OCI-LY1 (cell line): ENCODE results near the gene IAH1.

Experiments
- H2AFZ ChIP-seq: fragments of 200-600 bp; sonication (generic), shearing (Covaris generic); 2 replicates; pipeline ENCODE4 v1.6.0; 2014; ENCODE audit warnings: antibody characterized with exemption, mild to moderate bottlenecking, low read length
- H3F3A ChIP-seq: fragments of 200-600 bp; sonication (generic), shearing (Covaris generic); 2 replicates; pipeline ENCODE4 v1.6.0; 2014; ENCODE audit warnings: mild to moderate bottlenecking, antibody characterized with exemption, low read length, moderate library complexity; ENCODE audit not compliant: insufficient read depth
- H3K27ac ChIP-seq: fragments of 200-600 bp; sonication (generic); 2 replicates; pipeline ENCODE4 v1.5.1; 2014; ENCODE audit warnings: low read length, mixed run types, mild to moderate bottlenecking, low read depth; ENCODE audit not compliant: poor library complexity, severe bottlenecking
- H3K27me3 ChIP-seq: fragments of 200-600 bp; sonication (generic); 2 replicates; pipeline ENCODE4 v1.6.0; 2014; ENCODE audit warnings: antibody characterized with exemption, mild to moderate bottlenecking, low read length, moderate library complexity; ENCODE audit not compliant: insufficient read depth
- H3K36me3 ChIP-seq: fragments of 200-600 bp; sonication (generic); 2 replicates; pipeline ENCODE4 v1.6.1; 2014; ENCODE audit warnings: mild to moderate bottlenecking, antibody characterized with exemption, low read length, moderate library complexity, mixed read lengths; ENCODE audit not compliant: insufficient read depth
- H3K4me1 ChIP-seq: fragments of 200-600 bp; sonication (generic); 2 replicates; pipeline ENCODE4 v1.5.1; 2014; ENCODE audit warnings: mild to moderate bottlenecking, low read length, moderate library complexity; ENCODE audit not compliant: insufficient read depth, severe bottlenecking
- H3K4me2 ChIP-seq: fragments of 200-600 bp; sonication (generic), shearing (Covaris generic); 2 replicates; pipeline ENCODE4 v1.6.1; 2014; ENCODE audit warnings: low read length
- H3K4me3 ChIP-seq: fragments of 200-600 bp; sonication (generic); 2 replicates; pipeline ENCODE4 v1.5.1; 2014; ENCODE audit warnings: low read length, low read depth, mild to moderate bottlenecking, mixed read lengths; ENCODE audit not compliant: poor library complexity, severe bottlenecking
- H3K79me2 ChIP-seq: fragments of 200-600 bp; shearing (Covaris generic); 2 replicates; pipeline ENCODE4 v1.6.1; 2016; ENCODE audit warnings: mixed run types, low read length, mixed read lengths; ENCODE audit not compliant: insufficient read depth
- H3K9ac ChIP-seq: fragments of 200-600 bp; sonication (generic), shearing (Covaris generic); 2 replicates; pipeline ENCODE4 v1.6.1; 2014; ENCODE audit warnings: mild to moderate bottlenecking, low read length, mixed read lengths
- H3K9me2 ChIP-seq: fragments of 200-600 bp; sonication (generic), shearing (Covaris generic); 2 replicates; pipeline ENCODE4 v1.6.1; 2014; ENCODE audit warnings: low read depth, mild to moderate bottlenecking, low read length, mixed read lengths
- H3K9me3 ChIP-seq: fragments of 200-600 bp; shearing (Covaris generic); 2 replicates; pipeline ENCODE4 v1.6.1; 2014; ENCODE audit warnings: low read length, mixed read lengths
- H4K20me1 ChIP-seq: fragments of 200-600 bp; sonication (generic), shearing (Covaris generic); 2 replicates; pipeline ENCODE4 v1.6.0; 2016; ENCODE audit warnings: mild to moderate bottlenecking, low read length; ENCODE audit not compliant: insufficient read depth
- EZH2 ChIP-seq: fragments of 200-600 bp; sonication (generic), shearing (Covaris generic); IDR thresholded peaks from 2 replicates; pipeline ENCODE4 v1.8.0; 2017; ENCODE audit warnings: borderline replicate concordance, mixed run types, mild to moderate bottlenecking, antibody characterized with exemption, low read length, moderate library complexity, mixed read lengths
- TF ChIP-seq, protein P1 (sequence below): fragments of 200-600 bp; sonication (generic), shearing (Covaris generic); IDR thresholded peaks from 2 replicates; pipeline ENCODE4 v1.5.1; 2017; ENCODE audit warnings: mild to moderate bottlenecking, antibody characterized with exemption, low read length, moderate library complexity, mixed read lengths

The IAH1 gene

DNA sequence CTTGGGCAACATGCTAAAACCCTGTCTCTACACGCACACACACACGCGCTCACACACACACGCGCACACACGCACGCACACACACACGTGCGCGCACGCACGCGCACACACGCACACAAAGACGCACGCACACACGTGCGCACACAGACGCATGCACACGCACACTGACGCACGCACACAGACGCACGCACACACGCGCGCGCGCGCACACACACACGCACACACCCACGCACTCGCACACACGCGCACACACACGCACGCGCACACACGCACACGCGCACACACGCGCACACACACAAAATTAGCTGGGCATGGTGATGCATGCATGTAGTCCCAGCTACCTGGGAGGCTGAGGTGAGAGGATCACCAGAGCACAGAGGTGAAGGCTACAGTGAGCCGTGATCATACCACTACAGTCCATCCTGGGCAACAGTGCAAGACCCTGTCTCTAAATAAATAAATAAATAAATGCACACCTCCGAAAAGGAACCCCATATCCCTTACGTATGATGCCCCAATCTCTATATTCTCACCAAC is 8.1 kb upstream of the IAH1 start:
- no peaks in the 10 kb centered on the region for H3K79me2 ChIP-seq
- H3K4me2 ChIP-seq, result no peak overlapping the region
- H3K27me3 ChIP-seq, result no peaks in the 10 kb centered on the region
- no peak overlapping the region for H3K4me3 ChIP-seq
- no peaks in the 10 kb centered on the region for H3K9me3 ChIP-seq
- no peaks in the 10 kb centered on the region for H3K4me1 ChIP-seq
- H2AFZ ChIP-seq, result no peak overlapping the region
- H3K36me3 ChIP-seq, result peaks cover 70% of the 10 kb centered on the region
- TF ChIP-seq, protein P1, sequence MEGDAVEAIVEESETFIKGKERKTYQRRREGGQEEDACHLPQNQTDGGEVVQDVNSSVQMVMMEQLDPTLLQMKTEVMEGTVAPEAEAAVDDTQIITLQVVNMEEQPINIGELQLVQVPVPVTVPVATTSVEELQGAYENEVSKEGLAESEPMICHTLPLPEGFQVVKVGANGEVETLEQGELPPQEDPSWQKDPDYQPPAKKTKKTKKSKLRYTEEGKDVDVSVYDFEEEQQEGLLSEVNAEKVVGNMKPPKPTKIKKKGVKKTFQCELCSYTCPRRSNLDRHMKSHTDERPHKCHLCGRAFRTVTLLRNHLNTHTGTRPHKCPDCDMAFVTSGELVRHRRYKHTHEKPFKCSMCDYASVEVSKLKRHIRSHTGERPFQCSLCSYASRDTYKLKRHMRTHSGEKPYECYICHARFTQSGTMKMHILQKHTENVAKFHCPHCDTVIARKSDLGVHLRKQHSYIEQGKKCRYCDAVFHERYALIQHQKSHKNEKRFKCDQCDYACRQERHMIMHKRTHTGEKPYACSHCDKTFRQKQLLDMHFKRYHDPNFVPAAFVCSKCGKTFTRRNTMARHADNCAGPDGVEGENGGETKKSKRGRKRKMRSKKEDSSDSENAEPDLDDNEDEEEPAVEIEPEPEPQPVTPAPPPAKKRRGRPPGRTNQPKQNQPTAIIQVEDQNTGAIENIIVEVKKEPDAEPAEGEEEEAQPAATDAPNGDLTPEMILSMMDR, result no peak
- TF ChIP-seq EZH2, result no peak
- no peaks in the 10 kb centered on the region for H3K9me2 ChIP-seq
- no peaks in the 10 kb centered on the region for H3F3A ChIP-seq
- no peaks in the 10 kb centered on the region for H4K20me1 ChIP-seq
- H3K9ac ChIP-seq, result no peak overlapping the region
- H3K27ac ChIP-seq, result no peak overlapping the region

DNA sequence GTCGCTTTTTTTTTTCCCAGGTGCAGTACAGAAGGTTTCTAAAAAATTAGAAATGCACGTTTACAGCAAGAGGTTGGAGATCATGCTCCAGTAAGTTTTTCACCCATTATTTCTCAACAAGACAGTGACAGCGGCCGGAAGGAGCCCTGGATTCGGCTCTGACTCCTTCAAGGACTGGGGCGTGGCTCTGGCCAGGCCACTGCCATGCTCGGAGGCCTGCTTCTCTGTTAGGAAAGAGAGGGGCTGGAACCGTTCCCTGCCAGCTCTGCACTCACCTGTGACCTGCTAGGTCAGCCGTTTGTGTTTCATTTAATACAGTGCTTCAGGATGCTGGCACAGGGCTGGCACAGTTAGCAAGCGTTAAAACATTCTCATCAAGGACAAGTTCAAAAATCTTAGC is 6.7 kb upstream of the IAH1 start:
- H2AFZ ChIP-seq, result no peak overlapping the region
- H4K20me1 ChIP-seq, result no peaks in the 10 kb centered on the region
- no peaks in the 10 kb centered on the region for H3F3A ChIP-seq
- no peaks in the 10 kb centered on the region for H3K9me2 ChIP-seq
- no peaks in the 10 kb centered on the region for H3K79me2 ChIP-seq
- no peak overlapping the region for H3K9ac ChIP-seq
- no peaks in the 10 kb centered on the region for H3K27me3 ChIP-seq
- no peak for TF ChIP-seq EZH2
- TF ChIP-seq, protein P1, result no peak
- no peak overlapping the region for H3K4me2 ChIP-seq
- no peaks in the 10 kb centered on the region for H3K9me3 ChIP-seq
- no peak overlapping the region for H3K27ac ChIP-seq
- no peak overlapping the region for H3K4me3 ChIP-seq
- H3K4me1 ChIP-seq, result no peaks in the 10 kb centered on the region
- H3K36me3 ChIP-seq, result peaks cover 70% of the 10 kb centered on the region

DNA sequence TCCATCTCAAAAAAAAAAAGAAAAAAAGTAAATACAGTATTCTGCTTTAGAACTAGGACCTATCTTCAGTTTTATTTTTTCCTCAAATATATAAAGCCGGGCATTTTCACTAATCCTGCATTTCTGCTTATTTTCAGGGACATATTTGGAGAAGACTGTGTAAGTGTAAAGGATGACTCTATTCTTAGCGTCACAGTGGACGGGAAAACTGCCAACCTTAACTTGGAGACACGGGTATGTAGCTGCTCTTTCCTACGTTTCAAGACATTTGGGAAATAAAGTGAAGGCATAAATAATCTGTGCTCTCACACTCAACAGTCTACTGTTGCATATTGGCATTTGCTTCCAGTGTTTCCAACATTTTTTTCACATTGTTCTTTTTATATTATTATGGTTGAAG is 3.1 kb upstream of the IAH1 start:
- H3K79me2 ChIP-seq, result no peaks in the 10 kb centered on the region
- no peaks in the 10 kb centered on the region for H4K20me1 ChIP-seq
- H3F3A ChIP-seq, result no peaks in the 10 kb centered on the region
- H3K4me2 ChIP-seq, result no peak overlapping the region
- TF ChIP-seq, protein P1, result no peak
- TF ChIP-seq EZH2, result no peak
- H3K36me3 ChIP-seq, result peaks cover 55% of the 10 kb centered on the region
- H3K9me3 ChIP-seq, result no peaks in the 10 kb centered on the region
- H3K4me3 ChIP-seq, result no peak overlapping the region
- H3K4me1 ChIP-seq, result peaks cover 16% of the 10 kb centered on the region
- no peak overlapping the region for H3K9ac ChIP-seq
- H3K9me2 ChIP-seq, result no peaks in the 10 kb centered on the region
- H3K27ac ChIP-seq, result no peak overlapping the region
- no peaks in the 10 kb centered on the region for H3K27me3 ChIP-seq
- no peak overlapping the region for H2AFZ ChIP-seq
